Kidney (tissue), 14 donors: Measurements from ENCODE around the gene TTC33. TPM values are rescaled to one million over a fixed set of nuclear protein-coding genes. Genes with fewer than 3 reads are reported as not detected.

ENCODE experiments used
- DNase-seq, 5 donors: peaks; one replicate each; pipeline ENCODE4 v3.0.0-alpha.2; 2013 to 2020
- FAIRE-seq: peaks from 2 replicates; lab custom pipeline; 2012; peaks lifted over from hg19 to GRCh38; lab: Jason Lieb, UNC
- H3K27ac ChIP-seq, 2 donors: one replicate each; pipeline ENCODE4 v1.7.0; 2013; ENCODE audit warnings: low read depth in 2 of 2, low read length in 2 of 2, inconsistent platforms in 1 of 2
- H3K27me3 ChIP-seq: one replicate; pipeline ENCODE4 v1.7.1; 2013; ENCODE audit warnings: low read length, inconsistent platforms; ENCODE audit not compliant: control insufficient read depth, insufficient read depth
- H3K36me3 ChIP-seq, 3 donors: one replicate each; pipeline versions ENCODE4 v1.7.0 to v1.7.1; 2013; ENCODE audit warnings: low read length in 3 of 3, control low read depth in 1 of 3, inconsistent platforms in 1 of 3; ENCODE audit not compliant: insufficient read depth in 3 of 3, control insufficient read depth in 2 of 3
- H3K4me1 ChIP-seq, 3 donors: one replicate each; pipeline versions ENCODE4 v1.7.0 to v1.7.1; 2013; ENCODE audit warnings: low read length in 3 of 3, inconsistent platforms in 1 of 3, low read depth in 1 of 3; ENCODE audit not compliant: control insufficient read depth in 2 of 3, insufficient read depth in 2 of 3
- H3K4me3 ChIP-seq, 3 donors: one replicate each; pipeline versions ENCODE4 v1.7.0 to v1.8.1; 2013; ENCODE audit warnings: low read length in 3 of 3, control low read depth in 1 of 3, inconsistent platforms in 1 of 3
- H3K9ac ChIP-seq, 3 donors: one replicate each; pipeline versions ENCODE4 v1.7.0 to v1.7.1; 2013; ENCODE audit warnings: low read length in 3 of 3, control low read depth in 1 of 3, inconsistent platforms in 1 of 3
- H3K9me3 ChIP-seq, 3 donors: one replicate each; pipeline versions ENCODE4 v1.7.0 to v1.7.1; 2013; ENCODE audit warnings: low read length in 3 of 3, control low read depth in 1 of 3, inconsistent platforms in 1 of 3; ENCODE audit not compliant: control insufficient read depth in 2 of 3, insufficient read depth in 1 of 3
- intact Hi-C: fragments of 100-400 bp; cut with DNase I; formaldehyde crosslinking; loops from one replicate; pipeline ENCODE4 v1.11.1; 2022
- polyA plus RNA-seq: library from polyadenylated mRNA; stranded (reverse); fragments of 350-450 nt; fragmentation: Illumina TruSeq; extraction: RNeasy Lipid Tissue Mini Kit (QIAGEN cat#74804); gene quantifications from one replicate; pipeline ENCODE4 v1.2.3, GENCODE V29; 2014; ENCODE audit warnings: low read depth, low replicate concordance; ENCODE audit not compliant: insufficient read depth
- total RNA-seq: library from RNA; stranded (reverse); fragmentation: NEBNext Ultra II Directional; extraction: Animal tissue kit (Norgen Biotek cat#: 25700); gene quantifications from one replicate; pipeline ENCODE4 v1.2.1, GENCODE V29; 2021
- TF ChIP-seq, protein P1 (sequence below): IDR thresholded peaks from 3 replicates; pipeline ENCODE4 v1.5.1; 2012; ENCODE audit warnings: mild to moderate bottlenecking, moderate library complexity, borderline replicate concordance; ENCODE audit not compliant: insufficient read depth; ENCODE audit errors: extremely low read depth
- donor health status: control.
- donor health status: control.
- donor health status: control.
- donor health status: control.
- donor health status: control.
- donor health status: DM: yes; HTN: yes; CAD: no.
- donor health status: Normal renal cell carcinoma (clear cell type).

TTC33 gene
- total and polyA plus RNA-seq, 2 donors from 2014 or later, result 7.1 to 20.1 TPM

DNA sequence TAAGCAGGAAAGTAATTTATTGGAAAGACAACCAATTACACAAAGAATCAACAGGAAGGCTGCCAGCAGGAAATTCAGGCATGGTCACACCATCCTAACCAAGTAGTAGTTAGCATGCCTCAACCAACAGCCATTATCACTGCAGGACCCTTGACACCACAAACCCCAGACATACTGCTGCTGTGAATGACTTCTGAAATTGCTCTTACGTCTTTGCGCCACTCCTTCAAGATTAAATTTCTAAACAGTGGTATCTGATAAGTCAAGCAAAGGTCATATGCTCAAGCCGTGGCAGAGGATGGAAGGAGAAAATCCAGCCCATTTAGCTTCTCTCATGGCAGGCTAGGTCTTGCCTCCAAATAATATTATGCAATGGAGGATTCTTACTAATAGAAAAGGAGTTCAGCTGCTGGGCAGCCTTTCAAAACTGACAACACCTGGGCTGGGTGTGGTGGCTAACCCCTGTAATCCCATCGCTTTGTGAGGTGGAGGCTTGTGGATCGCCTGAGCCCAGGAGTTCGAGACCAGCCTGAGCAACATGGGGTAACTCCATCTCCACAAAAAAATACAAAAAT is 81.0 kb downstream of the TTC33 start:
- intact Hi-C loops, result no loop called here
- FAIRE-seq (no peak), DNase-seq (no peak)
- TF ChIP-seq, protein P1, sequence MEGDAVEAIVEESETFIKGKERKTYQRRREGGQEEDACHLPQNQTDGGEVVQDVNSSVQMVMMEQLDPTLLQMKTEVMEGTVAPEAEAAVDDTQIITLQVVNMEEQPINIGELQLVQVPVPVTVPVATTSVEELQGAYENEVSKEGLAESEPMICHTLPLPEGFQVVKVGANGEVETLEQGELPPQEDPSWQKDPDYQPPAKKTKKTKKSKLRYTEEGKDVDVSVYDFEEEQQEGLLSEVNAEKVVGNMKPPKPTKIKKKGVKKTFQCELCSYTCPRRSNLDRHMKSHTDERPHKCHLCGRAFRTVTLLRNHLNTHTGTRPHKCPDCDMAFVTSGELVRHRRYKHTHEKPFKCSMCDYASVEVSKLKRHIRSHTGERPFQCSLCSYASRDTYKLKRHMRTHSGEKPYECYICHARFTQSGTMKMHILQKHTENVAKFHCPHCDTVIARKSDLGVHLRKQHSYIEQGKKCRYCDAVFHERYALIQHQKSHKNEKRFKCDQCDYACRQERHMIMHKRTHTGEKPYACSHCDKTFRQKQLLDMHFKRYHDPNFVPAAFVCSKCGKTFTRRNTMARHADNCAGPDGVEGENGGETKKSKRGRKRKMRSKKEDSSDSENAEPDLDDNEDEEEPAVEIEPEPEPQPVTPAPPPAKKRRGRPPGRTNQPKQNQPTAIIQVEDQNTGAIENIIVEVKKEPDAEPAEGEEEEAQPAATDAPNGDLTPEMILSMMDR, result no peak
- no peak overlapping the region for H3K4me3 ChIP-seq
- no peaks in the 10 kb centered on the region for H3K9me3 ChIP-seq
- H3K36me3 ChIP-seq, result no peaks in the 10 kb centered on the region
- H3K9ac ChIP-seq, result no peak overlapping the region
- no peaks in the 10 kb centered on the region for H3K4me1 ChIP-seq
- peaks cover 3% of the 10 kb centered on the region for H3K27me3 ChIP-seq
- no peak overlapping the region for H3K27ac ChIP-seq

DNA sequence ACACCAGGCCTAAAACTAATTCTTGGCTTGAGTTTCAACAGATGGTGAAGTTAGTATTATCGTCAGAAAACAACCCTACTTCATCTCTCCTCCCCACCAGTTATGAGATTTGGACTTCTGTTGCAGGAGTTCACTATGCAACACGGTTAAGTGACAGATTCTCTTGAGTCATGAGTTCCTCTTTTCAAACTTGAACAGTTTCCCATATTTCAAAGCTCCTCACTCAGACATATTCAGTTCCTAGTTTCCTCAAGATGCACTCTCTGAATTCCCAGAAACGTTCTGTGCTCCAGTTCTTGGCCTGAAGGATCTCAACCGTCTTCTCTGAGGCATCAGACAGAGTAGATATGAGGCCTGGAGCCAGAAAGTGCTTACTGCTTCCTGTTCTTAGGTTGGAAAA is 83.3 kb downstream of the TTC33 start:
- FAIRE-seq (no peak), DNase-seq (no peak)
- H3K9ac ChIP-seq, result no peak overlapping the region
- no peaks in the 10 kb centered on the region for H3K27me3 ChIP-seq
- no peaks in the 10 kb centered on the region for H3K36me3 ChIP-seq
- TF ChIP-seq, protein P1, result no peak
- no peak overlapping the region for H3K27ac ChIP-seq
- H3K4me1 ChIP-seq, result no peaks in the 10 kb centered on the region
- H3K9me3 ChIP-seq, result no peaks in the 10 kb centered on the region
- intact Hi-C loops, result no loop called here
- no peak overlapping the region for H3K4me3 ChIP-seq

DNA sequence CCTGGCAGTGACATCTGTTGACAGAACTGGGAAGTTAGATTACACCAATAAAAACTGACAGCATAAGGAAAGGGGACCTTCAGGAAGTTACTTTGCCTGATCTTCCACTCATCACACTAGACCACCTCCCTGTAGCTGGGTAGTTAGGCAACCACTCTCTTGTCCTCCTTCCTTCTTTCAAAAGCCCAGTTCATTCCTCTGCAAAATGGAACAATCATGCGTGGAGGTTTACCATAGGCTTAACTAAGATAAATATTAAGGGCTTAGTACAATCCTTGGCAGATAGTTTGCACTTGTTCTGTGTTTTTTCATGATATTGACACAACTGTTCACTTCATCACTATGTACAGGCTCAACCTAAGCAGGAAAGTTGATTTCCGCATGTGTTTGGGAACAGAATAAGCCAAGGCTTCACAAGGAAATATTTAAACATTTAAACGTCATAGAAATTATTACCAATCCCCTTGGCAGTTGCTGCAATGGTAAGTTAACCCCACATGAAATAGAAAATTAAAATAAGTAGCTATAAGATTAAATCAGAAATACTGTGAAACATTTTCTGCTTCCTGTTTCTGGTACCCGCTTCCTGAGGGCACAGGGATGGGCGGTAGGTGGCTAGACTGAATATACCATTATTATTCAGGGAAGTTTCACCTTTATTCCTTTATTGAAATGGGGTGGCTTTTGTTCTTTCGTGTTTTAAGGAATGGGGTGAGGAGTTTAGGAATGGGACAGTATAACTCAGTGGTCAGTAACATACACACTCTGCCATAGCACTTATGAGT is 86.0 kb downstream of the TTC33 start:
- intact Hi-C loops, result no loop called here
- Histone ChIP-seq H3K9ac (no peak overlapping the region), H3K27me3 (no peaks in the 10 kb centered on the region), H3K27ac (no peak overlapping the region), H3K9me3 (no peaks in the 10 kb centered on the region), H3K4me1 (no peaks in the 10 kb centered on the region), H3K4me3 (no peak overlapping the region), H3K36me3 (no peaks in the 10 kb centered on the region)
- DNase-seq (no peak), FAIRE-seq (no peak)
- TF ChIP-seq, protein P1, result no peak
